Activated naive CD4-positive, alpha-beta T cell treated with Interleukin-2 at 50 U/mL for 16 hours (primary cell): Measurements from ENCODE around the gene PTGER2.

ENCODE experiments used
- DNase-seq: peaks from one replicate; pipeline ENCODE4 v3.0.0-alpha.2; 2020

The PTGER2 gene

DNA sequence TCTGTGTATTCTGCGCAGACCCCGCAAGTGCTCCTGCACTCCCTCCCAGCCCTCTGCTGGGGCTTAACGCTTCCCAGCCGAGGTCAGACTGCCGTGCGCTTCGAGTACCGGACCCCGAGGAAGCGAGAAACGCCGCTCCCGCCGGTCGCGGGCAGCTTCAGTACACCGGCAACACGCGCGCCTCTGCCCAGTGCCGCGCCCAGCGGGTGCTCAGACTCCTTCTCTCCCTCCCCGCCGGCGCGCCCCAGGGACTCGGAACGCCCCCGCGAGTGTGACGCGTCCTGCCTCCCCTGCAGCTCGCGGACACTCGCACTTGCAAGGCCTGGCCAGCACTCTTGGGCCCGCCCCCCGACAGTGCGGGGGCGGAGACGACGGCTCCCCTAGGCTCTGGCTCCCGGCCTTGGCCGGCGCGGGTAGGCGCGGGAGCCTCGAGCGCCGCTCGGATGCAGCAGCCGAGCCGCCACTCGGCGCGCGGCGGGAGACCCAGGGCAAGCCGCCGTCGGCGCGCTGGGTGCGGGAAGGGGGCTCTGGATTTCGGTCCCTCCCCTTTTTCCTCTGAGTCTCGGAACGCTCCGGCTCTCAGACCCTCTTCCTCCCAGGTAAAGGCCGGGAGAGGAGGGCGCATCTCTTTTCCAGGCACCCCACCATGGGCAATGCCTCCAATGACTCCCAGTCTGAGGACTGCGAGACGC lies at the start of gene PTGER2:
Gene PTGER2 (plus strand): TSS at position 410 of the 692 bp plus-strand sequence. CDS start 237 bp downstream, at position 647.
- peak; percentile 86 for DNase-seq

- DNase-seq = no peak
Measured at GRCh38 chr14:52265253-52265652, 48.9 kb upstream of the PTGER2 start.

DNA sequence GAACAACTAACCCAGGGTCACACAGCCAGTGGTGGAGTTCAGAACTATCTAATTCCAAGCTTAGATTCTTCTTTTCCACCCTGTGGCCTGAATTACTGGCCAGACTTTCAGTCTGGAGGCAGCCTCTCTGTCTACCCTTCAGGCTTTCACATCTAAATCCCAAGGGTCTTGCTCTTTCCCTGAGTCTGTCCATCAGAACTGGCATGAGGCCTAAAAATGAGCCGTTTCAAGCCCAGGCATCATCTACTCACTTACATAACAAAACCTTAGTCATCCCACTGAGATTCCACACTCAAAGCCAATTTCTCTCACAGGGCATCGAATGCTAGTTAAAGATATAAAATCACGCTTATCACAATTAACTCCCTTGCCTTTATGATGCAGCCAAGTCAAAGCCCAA lies 47.9 kb upstream of the PTGER2 start:
- DNase-seq = no peak

DNA sequence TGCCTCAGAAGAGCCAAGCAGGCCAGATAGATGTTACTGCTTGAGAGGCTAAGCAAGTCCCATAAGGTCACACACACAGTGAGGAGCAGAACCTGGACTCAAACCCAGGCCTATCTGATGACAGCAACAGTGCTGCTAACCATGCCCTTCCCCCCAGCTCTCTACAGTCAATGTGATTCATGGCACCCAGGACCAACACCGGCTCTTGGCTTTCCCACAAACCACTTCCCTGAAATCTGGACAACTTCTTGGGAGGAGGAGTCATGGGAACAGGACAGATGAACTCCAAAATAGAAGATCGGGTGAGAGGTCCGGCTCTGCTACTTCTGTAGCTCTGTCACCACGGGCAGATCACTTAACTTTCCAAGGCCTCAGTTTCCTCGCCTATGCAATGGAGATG lies 47.3 kb upstream of the PTGER2 start:
- DNase-seq = no peak

DNA sequence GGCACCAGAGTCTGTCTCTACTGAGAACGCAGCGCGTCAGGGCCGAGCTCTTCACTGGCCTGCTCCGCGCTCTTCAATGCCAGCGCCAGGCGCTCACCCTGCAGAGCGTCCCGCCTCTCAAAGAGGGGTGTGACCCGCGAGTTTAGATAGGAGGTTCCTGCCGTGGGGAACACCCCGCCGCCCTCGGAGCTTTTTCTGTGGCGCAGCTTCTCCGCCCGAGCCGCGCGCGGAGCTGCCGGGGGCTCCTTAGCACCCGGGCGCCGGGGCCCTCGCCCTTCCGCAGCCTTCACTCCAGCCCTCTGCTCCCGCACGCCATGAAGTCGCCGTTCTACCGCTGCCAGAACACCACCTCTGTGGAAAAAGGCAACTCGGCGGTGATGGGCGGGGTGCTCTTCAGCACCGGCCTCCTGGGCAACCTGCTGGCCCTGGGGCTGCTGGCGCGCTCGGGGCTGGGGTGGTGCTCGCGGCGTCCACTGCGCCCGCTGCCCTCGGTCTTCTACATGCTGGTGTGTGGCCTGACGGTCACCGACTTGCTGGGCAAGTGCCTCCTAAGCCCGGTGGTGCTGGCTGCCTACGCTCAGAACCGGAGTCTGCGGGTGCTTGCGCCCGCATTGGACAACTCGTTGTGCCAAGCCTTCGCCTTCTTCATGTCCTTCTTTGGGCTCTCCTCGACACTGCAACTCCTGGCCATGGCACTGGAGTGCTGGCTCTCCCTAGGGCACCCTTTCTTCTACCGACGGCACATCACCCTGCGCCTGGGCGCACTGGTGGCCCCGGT lies 46.4 kb upstream of the PTGER2 start, which contains the start of gene PTGDR:
Gene PTGDR (plus strand): TSS at position 198 of the 778 bp plus-strand sequence. CDS start 117 bp downstream, at position 315.
- peak; percentile 65 for DNase-seq

- DNase-seq = peak; percentile 44
Measured at GRCh38 chr14:52268279-52269061, 45.6 kb upstream of the PTGER2 start.

GRCh38 chr14:52269100-52269499 lies 45.0 kb upstream of the PTGER2 start:
- DNase-seq = no peak

DNA sequence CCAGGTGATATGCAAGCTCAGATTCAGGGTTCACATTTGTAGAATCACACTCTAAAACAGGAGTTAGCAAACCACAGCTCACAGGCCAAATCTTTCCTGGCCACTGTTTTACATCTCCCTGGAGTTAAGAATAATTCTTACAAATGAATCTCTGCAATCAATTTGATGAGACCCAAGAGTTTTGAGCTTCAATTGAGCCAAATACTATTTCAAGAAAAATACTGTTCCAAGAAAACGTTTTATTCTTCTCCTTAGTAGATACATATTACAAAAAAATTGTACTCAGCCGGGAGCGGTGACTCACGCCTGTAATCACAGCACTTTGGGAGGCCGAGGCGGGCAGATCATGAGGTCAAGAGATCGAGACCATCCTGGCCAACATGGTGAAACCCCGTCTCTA lies 44.1 kb upstream of the PTGER2 start:
- no peak for DNase-seq

DNA sequence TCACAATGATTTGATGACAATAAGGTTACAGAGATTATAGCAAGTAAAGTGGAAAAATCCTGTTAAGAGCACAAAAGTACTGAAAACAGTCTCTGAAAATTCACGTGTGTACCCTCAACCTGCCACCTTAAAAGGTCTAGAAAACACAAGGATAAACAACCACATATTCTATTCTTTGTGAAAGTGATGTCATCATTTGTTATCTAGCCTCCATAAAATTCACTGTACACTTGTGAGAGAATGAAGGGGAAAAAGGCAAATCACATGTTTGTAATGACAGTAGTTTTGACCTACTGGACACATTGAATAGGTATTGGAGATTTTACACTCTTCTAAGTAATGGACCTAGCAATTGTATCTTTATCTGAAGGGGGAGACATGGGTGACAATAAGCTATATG lies 42.6 kb upstream of the PTGER2 start:
- no peak for DNase-seq

GRCh38 chr14:52272375-52272774 lies 41.7 kb upstream of the PTGER2 start:
- DNase-seq = peak; percentile 6

- DNase-seq = no peak
Measured at GRCh38 chr14:52275372-52275771, 38.7 kb upstream of the PTGER2 start.

- no peak for DNase-seq
Measured at GRCh38 chr14:52277552-52277951, 36.6 kb upstream of the PTGER2 start.

- no peak for DNase-seq
Measured at GRCh38 chr14:52279408-52279807, 34.7 kb upstream of the PTGER2 start.

- no peak for DNase-seq
Measured at GRCh38 chr14:52283099-52283498, 31.0 kb upstream of the PTGER2 start.

GRCh38 chr14:52286661-52287649 lies 27.2 kb upstream of the PTGER2 start:
- DNase-seq = no peak

DNA sequence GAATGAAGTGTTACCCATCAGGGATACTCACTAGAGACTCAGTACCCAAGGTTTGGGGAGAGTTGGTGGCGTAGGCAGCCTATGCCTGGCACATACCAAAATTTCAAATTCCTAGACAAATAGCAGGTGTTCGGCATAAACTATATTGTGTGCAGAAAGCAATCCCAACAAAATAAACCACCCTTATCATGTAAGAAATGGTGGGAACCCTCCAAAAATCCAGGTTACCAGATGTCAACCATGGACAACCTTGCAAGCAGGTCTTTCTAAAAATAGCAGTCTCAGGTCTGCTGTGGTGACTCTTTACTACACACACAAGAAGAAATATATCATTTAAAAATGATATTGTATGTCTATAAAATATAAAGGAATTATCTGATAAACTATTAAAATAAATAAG lies 17.7 kb upstream of the PTGER2 start:
- no peak for DNase-seq

DNA sequence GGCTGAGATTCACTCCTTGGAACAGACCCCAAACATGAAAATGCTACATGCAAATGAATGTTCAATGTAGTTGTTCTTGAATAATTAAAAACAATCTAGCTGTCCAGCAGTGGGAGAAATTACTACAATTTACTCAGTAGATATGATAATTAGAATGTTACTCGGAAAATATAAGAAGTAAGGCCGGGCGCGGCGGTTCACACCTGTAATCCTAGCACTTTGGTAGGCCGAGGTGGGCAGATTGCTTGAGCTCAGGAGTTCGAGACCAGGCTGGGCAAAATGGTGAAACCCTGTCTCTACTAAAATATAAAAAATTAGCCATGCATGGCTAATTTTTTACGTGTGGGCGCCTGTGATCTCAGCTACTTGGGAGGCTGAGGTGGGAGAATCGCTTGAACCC lies 15.3 kb upstream of the PTGER2 start:
- DNase-seq = no peak

GRCh38 chr14:52299692-52300278 lies 14.3 kb upstream of the PTGER2 start:
- no peak for DNase-seq

GRCh38 chr14:52303236-52303635 lies 10.9 kb upstream of the PTGER2 start:
- no peak for DNase-seq

DNA sequence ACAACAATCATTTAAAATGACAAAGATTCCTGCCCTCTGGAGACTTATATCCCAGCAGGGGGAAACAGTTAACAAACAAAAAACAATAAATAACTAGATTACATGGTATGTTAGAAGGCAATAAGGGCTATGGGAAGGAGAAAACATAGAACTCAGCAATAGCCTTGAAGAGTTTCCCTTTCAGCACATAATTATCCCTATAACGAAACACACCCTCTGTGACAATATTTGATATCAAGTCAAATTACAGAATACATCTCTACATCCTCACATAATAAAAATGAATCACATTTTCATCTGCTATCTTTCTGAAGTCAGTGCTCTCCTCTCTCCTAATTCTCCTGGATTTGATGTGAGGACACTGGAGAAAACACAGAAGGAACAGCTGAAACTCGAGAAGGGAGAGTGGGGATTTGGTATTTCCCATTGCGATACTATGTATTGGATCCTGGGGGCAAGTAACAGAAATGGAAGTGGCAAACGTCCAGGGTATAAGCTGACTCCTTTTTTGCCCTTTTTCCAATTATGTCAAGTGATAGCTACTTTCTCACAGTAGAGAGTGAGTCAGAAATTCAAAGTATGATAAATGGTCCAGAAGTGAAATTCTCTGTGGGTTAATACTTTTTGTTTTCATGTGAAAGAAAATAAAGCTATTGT lies 9.7 kb upstream of the PTGER2 start:
- DNase-seq = no peak

GRCh38 chr14:52305014-52305413 lies 9.1 kb upstream of the PTGER2 start:
- DNase-seq = no peak
